Measurements from ENCODE around the gene FBXW8. TPM values are rescaled to one million over a fixed set of nuclear protein-coding genes. Genes with fewer than 3 reads are reported as not detected.
A peak's percentile ranks its signal among the peaks of the same experiment; 100 is the strongest.

Gene FBXW8, protein sequence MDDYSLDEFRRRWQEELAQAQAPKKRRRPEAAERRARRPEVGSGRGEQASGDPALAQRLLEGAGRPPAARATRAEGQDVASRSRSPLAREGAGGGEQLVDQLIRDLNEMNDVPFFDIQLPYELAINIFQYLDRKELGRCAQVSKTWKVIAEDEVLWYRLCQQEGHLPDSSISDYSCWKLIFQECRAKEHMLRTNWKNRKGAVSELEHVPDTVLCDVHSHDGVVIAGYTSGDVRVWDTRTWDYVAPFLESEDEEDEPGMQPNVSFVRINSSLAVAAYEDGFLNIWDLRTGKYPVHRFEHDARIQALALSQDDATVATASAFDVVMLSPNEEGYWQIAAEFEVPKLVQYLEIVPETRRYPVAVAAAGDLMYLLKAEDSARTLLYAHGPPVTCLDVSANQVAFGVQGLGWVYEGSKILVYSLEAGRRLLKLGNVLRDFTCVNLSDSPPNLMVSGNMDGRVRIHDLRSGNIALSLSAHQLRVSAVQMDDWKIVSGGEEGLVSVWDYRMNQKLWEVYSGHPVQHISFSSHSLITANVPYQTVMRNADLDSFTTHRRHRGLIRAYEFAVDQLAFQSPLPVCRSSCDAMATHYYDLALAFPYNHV
- 17.0 and 17.2 TPM in 2 replicates for total RNA-seq (2014; rRNA removed; shearing (Covaris generic); ENCODE audit: low replicate concordance)

DNA sequence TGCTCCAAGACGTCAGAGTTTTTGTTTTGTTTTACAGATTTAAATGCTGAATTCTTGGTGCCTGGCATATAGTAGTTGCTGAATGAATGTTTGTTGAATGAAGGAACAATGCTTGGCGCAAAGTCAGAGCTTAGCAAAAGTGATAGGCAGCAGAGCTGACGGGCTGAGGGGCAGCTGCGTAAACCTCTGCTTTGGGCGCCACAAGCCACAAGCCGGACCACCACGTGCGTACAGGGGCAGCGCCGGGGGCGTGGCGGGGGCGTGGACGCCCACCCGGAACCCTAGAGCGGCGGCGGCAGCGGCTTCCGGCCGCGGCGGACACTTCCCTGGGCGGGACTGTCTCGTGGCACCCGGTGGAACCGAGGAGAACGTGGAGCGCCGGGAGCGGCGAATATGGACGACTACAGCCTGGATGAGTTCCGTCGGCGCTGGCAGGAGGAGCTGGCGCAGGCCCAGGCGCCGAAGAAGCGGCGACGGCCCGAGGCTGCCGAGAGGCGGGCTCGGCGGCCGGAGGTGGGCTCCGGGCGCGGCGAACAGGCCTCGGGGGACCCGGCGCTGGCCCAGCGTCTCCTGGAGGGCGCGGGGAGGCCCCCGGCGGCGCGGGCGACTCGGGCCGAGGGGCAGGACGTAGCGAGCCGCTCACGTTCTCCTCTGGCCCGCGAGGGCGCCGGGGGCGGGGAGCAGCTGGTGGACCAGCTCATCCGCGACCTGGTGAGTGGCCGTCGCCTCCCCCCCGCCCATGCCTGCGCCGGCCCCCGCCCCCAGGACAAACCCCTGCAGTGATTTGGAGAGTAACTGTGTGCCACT, at the start of gene FBXW8:
FBXW8 (plus strand) TSS at position 306 of the 807 bp plus-strand sequence; CDS start at position 394, 88 bp downstream.
- DNase-seq = peak; percentile 85
- Histone ChIP-seq H3K4me3 (peak within 1 kb of the TSS; percentile 56), H3K9me3 (no peaks in the 10 kb centered on the region), H3K36me3 (peaks cover 16% of the 10 kb centered on the region), H3K27me3 (0 out of 2 replicates have a peak, but pooled peaks cover 2% of the 10 kb centered on the region)

DNA sequence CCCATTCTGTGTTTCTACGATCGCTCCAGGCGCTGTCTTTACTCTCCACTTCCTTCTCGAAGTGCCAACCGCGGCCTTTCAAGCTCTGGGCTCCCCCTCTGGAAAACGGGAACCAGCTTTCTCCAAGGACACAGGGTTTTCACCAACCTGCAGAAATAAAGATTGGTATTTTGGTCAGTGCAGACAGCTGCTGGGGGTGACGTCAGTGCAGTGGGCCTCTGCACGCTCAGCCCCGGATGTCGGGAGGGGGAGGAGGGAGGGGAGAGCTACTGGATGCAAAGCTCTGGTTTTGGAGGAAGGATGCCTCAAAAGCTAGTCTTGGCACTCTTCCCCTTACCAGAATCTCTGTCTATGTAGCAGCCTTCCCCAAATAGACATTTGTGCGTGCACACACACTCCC, 49.4 kb upstream of the FBXW8 start:
- no peak overlapping the region for H3K4me3 ChIP-seq
- H3K36me3 ChIP-seq = no peaks in the 10 kb centered on the region
- DNase-seq = peak; percentile 74
- H3K27me3 ChIP-seq = no peaks in the 10 kb centered on the region
- H3K9me3 ChIP-seq = no peaks in the 10 kb centered on the region

DNA sequence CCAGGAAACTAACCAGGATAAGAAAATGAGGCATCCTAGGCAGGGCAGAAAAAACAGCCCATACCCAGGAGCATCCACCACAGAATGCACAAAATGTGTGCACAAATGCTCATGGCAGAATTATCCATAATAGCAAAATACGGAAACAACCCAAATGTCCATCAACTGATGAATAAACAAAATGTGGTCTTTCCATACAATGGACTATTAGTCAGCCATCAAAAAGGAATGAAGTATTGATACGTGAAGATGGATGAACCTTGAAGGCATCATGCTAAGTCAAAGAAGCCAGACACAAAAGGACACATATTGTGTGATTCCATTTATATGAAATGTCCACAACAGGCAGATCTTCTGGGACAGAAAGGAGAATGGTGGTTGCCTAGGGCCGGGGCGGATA, 48.6 kb upstream of the FBXW8 start:
- Histone ChIP-seq H3K36me3 (no peaks in the 10 kb centered on the region), H3K27me3 (no peaks in the 10 kb centered on the region), H3K4me3 (no peak overlapping the region), H3K9me3 (no peaks in the 10 kb centered on the region)
- no peak for DNase-seq

DNA sequence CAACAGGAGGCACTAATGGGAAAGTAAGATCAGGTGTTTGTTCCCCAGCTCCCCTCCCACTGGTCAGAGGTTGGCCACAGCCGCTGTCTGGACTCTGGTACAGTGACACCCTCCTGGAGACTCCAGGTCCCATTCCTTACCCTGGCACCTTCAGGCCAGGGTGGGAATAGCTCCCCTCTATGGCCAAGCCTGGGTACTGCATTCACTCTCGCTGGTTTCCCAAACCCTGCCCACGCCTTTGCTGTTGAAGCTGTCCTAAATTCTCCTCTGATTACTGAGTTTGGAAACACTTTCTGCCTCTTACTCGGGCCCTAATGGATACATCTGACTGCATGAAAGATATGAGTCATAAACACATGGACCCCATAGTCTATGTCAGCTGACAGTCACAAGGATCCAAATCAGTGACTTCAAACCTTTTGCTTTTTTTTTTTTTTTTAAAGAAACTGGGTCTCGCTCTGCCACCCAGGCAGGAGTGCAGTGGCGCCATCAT, 47.4 kb upstream of the FBXW8 start:
- H3K27me3 ChIP-seq = no peaks in the 10 kb centered on the region
- no peaks in the 10 kb centered on the region for H3K36me3 ChIP-seq
- H3K4me3 ChIP-seq = no peak overlapping the region
- DNase-seq = no peak
- no peaks in the 10 kb centered on the region for H3K9me3 ChIP-seq

DNA sequence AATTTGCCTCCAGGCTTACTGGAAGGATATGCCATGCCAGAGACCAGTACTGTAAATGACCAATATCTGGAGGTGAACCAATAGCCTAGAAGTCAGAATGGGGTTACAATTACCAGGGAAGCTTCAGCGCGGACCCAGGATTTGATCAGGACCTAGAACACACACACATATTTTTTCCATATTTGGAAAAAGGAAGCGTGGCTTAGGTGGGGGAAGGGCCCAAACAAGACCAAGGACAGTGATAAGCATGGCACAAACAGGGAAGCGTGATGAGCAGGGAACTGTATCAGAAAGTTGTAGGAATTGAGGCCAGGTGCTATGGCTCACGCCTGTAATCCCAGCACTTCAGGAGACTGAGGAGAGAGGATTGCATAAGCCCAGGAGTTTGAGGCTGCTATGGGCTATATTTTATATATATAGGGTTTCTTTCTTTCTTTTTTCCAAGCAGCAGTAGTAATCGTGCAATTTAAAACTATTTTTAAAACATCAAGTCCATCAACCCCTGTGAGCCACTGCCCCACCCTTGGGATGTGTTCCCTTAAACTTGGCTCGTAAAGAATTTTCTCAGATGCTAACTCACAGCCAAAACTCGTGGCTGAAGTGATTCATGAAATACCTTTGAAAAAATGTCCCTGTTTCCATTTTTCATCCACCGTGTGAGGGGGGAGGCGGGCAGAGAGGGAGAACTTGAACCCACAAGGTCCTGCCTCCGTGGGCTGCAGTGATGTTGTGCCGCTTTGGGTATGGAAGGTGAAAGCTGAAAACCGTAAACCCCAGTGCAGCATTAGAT, 46.2 kb upstream of the FBXW8 start:
- no peaks in the 10 kb centered on the region for H3K9me3 ChIP-seq
- no peaks in the 10 kb centered on the region for H3K36me3 ChIP-seq
- H3K4me3 ChIP-seq = no peak overlapping the region
- DNase-seq = peak; percentile 28
- H3K27me3 ChIP-seq = no peaks in the 10 kb centered on the region

DNA sequence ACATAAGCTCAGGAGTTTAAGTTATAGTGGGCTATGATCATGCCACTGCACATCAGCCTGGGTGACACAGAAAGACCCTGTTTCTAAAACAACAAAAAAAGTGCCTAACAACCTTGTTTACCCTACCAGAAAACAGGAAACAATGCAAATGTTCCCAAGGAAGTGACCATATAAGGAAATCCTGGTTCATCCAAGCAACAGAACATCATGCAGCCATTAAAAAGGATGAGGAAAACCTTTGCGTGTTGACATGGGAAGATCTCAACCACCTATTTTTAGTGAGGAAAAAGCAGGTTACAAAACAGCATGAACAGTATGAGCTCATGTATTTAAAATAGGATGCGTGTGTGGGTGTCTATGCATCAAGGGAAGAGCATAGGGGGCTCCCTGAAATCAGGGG, 43.2 kb upstream of the FBXW8 start:
- Histone ChIP-seq H3K9me3 (no peaks in the 10 kb centered on the region), H3K27me3 (no peaks in the 10 kb centered on the region), H3K4me3 (no peak overlapping the region), H3K36me3 (no peaks in the 10 kb centered on the region)
- DNase-seq = no peak

DNA sequence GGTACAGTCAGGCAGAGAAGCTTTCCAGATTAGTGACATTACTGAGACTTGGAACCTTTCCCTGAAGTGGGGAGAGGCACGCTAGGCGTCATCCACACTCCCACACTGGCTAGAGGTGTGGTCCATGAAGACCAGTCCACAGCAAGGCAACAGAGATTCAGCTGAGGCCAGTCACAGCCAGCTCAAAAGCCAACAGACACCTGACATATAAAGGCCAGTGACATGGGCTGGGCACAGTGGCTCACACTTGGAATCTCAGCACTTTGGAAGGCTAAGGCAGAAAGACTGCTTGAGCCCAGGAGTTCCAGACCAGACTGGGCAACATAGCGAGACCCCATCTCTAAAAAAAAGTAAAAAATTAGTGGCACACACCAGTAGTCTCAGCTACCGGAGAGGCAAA, 40.4 kb upstream of the FBXW8 start:
- Histone ChIP-seq H3K27me3 (no peaks in the 10 kb centered on the region), H3K4me3 (no peak overlapping the region), H3K9me3 (no peaks in the 10 kb centered on the region), H3K36me3 (no peaks in the 10 kb centered on the region)
- DNase-seq = no peak

DNA sequence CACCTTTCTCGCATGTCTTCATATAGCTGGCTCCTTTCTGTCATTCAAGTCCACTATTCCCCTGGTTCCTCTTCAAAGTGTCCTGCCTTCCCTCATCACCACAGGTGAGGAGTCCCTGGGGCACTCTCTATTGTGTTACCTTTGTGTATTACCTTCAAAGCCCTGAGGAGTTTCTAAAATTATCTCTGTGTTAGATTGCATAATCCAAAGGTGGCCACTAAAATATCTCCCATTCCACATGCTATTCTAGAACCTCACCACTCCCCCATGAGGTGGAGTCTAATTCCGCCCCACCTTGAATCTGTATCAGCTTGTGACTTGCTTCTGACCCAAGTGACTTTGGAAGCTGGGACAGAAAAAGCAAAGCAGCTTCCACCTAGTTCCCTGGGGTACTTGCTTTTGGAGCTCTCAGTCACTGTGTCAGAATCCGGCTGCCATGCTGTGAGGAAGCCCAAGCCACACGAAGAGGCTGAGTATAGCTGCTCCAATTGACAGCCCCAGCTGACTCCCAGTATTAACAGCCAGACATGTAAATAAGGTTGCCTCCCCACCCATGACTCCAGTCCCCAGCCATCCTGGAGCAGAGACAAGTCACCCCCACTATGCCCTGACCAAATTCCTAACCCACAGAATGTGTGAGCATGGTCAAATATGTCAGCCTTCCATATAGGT, 36.3 kb upstream of the FBXW8 start:
- no peak overlapping the region for H3K4me3 ChIP-seq
- DNase-seq = no peak

DNA sequence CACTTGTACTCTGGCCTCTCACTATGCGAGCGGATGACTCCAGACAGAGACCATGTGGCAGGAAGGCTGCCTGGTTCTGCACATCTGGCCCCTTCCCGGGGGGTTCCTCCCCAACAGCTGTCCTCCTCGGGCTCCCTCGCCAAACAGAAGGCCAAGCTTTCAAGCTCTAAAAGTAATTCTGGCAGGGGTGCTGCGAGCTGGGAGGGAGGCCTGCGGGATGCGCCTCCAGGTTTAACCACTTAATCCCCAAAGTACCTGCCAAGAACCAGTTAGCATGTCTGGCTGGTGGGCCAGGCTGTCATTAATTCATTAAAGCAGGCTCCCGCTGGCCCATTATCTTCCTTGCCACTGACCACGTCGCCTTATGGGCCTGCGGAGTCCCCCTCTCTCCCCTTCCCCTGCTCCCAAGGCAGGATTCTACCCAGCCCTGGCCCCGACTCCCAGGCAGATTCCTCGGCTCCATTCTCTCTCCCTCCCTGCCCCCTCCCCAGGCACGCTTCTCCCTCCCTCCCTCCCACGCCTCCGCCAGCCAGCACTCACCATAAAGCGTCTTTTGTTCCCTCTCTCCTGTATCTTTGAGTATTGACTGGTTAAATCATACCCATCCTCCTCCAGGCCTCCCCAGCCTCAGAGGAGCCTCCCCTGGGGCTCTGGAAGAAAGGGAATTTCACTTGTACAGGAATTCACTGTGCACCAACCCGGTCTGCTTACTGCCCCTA, 34.4 kb upstream of the FBXW8 start:
- no peak overlapping the region for H3K4me3 ChIP-seq
- H3K27me3 ChIP-seq = peaks cover 21% of the 10 kb centered on the region
- H3K36me3 ChIP-seq = no peaks in the 10 kb centered on the region
- DNase-seq = no peak
- H3K9me3 ChIP-seq = no peaks in the 10 kb centered on the region

More for the DNA sequence above, 36.3 kb upstream of the FBXW8 start:
- Histone ChIP-seq H3K9me3 (no peaks in the 10 kb centered on the region), H3K27me3 (peaks cover 7% of the 10 kb centered on the region), H3K36me3 (no peaks in the 10 kb centered on the region)

DNA sequence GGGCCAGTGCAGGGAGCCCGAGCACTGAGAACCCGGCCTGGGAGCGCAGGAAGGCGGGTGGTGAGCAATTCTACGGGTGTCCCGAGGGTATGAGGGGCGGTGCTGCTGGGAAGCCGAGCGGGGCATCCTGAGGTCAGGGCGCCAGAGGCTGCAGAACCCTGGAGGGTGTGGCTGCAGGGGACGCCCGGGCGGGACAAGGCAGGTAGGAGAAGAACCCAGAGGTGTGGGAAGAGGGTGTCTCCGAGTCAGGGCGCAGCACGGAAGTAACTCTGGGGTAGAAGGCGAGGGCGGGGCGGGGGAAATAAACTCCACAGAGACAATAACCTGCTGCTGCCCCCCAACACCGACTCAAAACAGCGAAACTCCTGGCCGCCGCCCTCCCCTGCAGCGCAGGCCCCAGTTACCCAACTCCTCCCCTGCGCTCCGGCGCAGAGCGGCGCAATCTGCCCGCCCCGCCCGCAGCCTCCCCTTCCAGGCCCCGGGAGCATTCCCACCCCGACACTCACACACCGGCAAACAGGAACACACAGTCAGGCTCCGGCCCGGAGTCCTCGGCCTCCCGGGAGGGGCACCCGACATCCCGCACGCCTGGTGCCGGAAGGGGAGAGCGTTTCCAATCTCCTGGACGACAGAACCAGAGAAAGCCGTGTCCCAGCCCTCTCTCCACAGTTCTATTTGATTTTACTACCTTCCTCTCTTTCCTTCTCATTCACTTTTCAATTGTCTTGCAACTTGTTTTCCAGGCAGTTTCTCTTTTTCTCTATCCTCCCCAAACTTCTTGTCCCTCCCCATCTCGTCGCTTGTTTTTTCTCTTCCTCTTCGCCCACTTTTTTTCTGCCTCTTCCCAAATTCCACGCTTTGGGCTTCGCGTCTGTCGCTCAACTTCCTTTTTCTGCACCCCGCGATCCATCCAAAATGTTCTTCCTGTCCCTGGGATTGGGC, 31.9 kb upstream of the FBXW8 start:
- Histone ChIP-seq H3K9me3 (no peaks in the 10 kb centered on the region), H3K36me3 (no peaks in the 10 kb centered on the region), H3K4me3 (no peak overlapping the region), H3K27me3 (peaks cover 40% of the 10 kb centered on the region)
- DNase-seq = no peak

DNA sequence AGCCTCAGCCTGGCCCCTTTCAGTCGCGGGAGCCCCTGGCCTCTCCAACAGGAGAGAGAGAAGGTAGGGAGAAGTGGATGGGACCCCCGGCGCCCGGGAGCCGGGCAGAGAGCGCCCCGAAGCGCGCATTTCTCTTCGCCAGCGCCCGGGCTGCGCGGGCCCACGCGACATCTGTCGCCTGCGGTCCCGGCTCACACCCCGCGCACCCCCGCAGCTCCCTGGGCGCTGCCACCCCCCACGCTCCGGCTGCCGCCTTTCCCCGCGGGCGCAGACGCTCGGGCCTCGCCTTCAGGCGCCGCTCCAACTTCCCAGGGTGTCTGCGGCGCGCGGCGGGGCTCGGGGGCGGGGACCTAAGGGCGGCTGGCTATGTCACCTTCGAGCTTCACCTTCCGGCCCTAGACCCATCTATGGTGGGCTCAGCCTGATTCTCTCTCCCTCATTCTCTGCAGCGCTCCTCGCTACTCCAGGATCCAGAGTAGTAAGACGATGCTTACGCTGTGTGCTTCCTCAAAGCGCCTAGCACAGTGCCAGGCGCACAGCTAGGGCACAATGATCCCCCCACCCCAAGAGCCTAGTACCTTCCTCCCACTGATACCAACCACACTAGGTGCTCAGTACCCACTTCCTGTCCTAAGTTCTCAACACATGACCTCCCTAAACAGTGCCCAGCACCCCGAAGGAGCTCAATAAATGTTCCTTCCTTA, 31.1 kb upstream of the FBXW8 start:
- H3K4me3 ChIP-seq = no peak overlapping the region
- no peaks in the 10 kb centered on the region for H3K9me3 ChIP-seq
- peaks cover 44% of the 10 kb centered on the region for H3K27me3 ChIP-seq
- H3K36me3 ChIP-seq = no peaks in the 10 kb centered on the region
- DNase-seq = no peak

DNA sequence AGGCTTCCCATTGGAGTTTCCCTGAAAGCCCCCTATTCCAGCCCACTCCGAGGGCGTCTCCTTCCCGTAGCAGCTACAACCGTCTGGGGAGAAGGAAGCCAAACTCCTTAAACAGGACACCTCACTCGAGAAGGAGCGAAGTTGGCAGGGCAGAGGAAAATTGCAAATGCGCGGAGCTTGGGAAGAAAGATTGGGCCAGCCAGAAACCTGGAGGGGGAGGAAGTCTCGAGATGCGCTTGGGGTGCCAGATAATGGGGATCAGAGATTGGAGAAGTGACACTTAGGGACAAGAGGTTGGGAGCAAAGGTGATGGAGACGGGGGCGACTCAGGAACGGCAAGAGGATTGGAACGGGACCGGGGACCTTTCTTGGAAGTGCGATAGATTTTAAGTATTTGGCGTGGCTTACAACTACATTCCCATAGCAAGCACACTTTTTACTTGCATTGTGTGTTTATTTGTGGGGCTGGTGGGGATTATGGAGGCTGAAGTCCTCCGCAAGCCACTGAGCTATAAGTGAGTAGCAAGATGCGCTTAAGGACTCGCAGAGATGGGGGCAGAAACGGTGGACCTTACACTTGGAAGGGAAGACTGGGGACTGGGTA, 30.4 kb upstream of the FBXW8 start:
- H3K9me3 ChIP-seq = no peaks in the 10 kb centered on the region
- DNase-seq = no peak
- no peaks in the 10 kb centered on the region for H3K36me3 ChIP-seq
- H3K4me3 ChIP-seq = peak overlapping the region; percentile 21
- peaks cover 44% of the 10 kb centered on the region for H3K27me3 ChIP-seq

DNA sequence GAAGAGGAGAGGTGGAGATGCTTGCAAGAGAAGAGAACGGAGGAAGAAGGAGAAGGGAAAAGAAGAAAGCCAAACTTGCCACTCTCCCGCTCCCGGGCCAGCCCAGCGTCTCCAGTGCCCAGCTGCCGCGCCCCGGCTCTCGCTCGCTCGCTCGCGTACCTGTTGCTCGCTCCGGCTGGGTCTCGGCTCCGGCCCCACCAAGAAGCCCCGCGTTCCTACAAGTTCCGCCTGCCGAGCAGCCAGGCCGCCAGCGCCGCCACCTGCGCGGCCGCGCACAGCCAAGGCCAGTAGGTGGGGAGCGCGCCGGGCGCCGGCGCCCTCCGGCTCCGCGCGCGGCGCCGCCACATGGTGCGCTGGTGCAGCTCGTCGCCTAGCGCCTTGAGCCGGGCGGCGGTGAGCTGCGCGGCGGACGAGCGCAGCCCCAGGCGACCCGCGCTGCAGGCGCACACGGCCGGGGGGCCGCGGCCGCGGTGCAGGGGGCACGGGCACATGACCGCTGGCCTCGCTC, 29.9 kb upstream of the FBXW8 start:
- peak; percentile 33 for DNase-seq
- H3K27me3 ChIP-seq = peaks cover 44% of the 10 kb centered on the region
- H3K9me3 ChIP-seq = no peaks in the 10 kb centered on the region
- H3K4me3 ChIP-seq = peak overlapping the region; percentile 21
- H3K36me3 ChIP-seq = no peaks in the 10 kb centered on the region
